GM12872 (cell line): ENCODE results near the gene PNP.

Experiments used
- TF ChIP-seq, protein P1 (sequence below): IDR thresholded peaks from 3 replicates; pipeline ENCODE4 v1.5.1; 2011; ENCODE audit warnings: low read depth, mild to moderate bottlenecking, low read length, moderate library complexity; ENCODE audit not compliant: insufficient read depth

The PNP gene

DNA sequence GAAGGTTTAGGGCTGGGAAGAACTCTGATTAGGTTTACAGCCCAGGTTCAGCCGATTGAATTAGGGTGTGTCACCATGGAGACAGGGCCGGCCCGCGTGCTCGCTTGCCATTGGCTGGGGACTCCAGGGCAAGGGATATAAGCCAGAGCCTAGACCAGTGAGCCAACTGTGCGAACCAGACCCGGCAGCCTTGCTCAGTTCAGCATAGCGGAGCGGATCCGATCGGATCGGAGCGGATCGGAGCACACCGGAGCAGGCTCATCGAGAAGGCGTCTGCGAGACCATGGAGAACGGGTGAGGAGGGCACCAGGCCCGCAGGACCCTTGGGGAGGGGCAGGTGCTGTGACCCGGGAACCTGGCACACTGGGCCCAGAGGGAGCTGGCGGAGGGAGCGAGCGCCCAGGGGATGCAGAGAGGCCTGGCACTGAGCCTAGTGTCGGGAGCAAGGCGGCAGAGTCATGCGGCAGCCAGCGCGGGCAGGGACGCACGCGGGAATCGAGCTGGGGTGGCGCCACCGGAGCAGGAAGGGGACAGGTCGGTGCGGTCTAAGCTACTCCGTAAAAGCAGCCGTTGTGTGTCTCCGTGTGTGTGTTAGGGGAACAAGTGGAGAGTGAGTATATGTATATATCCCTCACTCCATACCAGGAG is at the start of gene PNP:
TSS of gene PNP (plus strand) at position 165 of the 648 bp plus-strand sequence. CDS start at position 284, 119 bp downstream.
- TF ChIP-seq, protein P1, sequence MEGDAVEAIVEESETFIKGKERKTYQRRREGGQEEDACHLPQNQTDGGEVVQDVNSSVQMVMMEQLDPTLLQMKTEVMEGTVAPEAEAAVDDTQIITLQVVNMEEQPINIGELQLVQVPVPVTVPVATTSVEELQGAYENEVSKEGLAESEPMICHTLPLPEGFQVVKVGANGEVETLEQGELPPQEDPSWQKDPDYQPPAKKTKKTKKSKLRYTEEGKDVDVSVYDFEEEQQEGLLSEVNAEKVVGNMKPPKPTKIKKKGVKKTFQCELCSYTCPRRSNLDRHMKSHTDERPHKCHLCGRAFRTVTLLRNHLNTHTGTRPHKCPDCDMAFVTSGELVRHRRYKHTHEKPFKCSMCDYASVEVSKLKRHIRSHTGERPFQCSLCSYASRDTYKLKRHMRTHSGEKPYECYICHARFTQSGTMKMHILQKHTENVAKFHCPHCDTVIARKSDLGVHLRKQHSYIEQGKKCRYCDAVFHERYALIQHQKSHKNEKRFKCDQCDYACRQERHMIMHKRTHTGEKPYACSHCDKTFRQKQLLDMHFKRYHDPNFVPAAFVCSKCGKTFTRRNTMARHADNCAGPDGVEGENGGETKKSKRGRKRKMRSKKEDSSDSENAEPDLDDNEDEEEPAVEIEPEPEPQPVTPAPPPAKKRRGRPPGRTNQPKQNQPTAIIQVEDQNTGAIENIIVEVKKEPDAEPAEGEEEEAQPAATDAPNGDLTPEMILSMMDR: no peak

DNA sequence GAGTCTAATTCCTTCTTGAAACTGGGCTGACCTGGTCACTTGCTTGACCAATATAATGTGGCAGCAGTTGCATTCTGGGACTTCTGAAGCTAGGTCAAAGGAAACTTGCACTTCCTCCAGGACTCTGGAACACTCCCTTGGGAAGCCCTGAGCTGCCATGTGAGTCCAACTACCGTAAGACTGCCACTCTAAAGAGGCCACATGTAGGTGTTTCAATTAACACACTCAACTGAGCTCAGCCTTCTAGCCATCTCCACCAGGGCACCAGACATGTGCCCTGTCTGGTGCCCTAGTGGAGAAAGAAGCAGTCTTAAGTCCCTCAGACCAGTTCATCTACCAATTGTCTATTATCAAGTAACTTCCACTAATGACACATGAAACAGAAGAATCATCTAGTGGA is 49.8 kb upstream of the PNP start:
- TF ChIP-seq, protein P1: no peak

DNA sequence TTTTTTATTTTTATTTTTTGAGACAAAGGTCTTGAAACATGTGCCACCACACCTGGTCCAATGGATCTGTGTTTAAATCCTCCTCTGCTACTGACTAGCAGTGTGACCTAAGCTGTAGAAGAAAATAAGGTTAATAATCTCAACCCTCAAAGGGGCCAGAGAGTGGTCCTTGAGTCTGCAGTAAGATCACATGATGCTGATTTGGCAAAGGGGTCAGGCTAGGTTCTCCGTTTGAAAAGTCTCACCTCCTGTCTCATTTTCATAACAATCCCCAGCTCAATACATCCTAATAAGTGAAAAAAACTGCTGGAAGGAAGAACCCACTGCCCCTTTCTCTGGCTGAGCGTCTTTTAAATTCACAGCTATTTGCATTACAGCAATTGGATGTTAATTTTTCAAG is 47.9 kb upstream of the PNP start:
- TF ChIP-seq, protein P1: no peak

DNA sequence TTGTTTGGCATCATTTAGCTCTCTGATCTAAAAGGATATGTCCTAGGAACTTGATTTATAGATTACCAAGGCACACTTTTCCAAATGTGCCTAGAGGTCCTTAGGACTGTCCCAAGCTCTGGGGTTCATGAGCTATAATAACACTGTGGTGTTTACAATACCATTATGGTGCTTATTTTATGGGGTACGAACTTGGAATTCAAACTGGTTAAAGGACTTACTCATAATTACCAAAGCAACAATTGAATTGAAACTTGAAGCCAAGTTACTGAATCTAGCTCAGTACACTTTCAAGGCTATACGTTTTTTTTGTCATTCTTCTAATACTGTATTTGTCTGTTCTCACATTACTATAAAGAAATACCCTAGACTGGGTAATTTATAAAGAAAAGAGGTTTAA is 46.3 kb upstream of the PNP start:
- TF ChIP-seq, protein P1: no peak

DNA sequence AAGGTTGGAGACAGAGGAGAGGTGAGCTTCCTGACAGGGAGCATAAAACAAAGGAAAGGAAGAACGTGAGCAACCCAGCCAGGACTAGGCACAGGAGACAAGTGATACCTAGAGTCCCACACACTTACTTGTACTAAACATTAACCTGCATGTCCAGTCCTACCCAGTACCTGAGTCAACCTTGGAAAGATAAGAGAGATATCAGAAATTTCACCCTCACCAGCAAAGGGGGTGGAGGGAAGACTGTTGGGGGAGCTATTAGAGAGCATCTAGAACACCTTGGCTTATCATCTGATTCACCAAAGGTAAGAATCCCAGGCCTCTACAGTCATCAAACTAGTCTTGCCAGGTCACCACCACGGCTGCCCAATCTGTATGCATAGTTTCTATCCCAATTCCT is 44.4 kb upstream of the PNP start:
- TF ChIP-seq, protein P1: no peak

DNA sequence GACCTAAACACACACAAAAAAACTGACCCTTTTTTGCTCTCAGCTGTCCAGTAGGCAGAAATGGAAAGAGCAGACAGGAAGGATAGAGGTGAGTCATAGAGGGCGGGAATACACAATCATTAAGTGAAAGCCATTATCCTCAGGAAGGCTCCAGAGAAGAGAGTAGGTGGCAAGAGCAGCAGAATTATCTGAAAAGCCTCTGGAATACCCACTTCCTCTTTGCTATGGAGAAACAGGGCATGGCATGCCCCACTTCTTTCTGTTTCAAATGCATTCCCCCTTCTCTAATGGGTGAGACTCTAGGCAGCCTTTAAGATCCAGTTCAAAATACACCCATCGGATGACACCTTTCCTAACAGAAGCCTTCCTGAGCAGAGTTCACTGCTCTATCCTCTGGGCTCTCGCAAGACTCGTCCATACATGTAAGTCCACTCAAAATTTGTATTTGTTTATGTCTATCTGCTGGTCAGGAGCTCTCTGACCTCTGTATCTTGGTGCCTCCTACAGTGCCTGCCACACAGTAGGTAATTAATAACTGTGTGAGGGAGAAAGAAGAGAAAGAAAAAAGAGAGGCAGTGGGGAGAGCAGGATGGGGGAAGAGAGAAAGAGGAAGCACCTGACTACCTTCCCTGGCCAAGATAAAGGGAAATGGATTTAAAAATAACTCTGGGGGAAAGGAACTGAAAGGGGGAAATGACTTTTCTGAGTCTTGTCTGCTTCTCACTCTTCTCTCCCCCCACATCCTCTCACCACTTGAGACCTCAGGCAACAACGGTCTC is 41.8 kb upstream of the PNP start:
- TF ChIP-seq, protein P1: no peak

DNA sequence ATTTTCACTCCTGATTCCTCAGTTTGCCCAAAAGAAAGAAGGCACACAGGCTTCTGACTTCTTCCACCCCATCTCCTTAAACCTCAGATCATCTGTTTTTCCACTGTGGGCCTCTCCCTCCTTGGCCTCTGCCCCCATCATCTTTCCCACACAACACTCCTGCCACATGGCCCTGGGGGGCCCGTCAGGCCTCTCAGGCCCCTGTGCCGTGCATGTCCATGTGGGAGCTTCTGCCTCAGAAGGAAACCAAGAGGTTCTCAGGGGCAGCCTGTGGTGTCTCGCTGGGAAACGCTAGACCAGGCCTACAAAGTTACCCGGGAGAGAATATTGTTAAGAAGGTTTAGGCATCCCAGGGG is 41.2 kb upstream of the PNP start:
- TF ChIP-seq, protein P1: no peak
